ENCODE measurements around the gene ZNF821.

Gene ZNF821

GRCh38 chr16:71931001-71931400 is 47.0 kb upstream of the ZNF821 start:
- Histone ChIP-seq H3K4me3 (ENCODE audit: low read length, poor library complexity, severe bottlenecking) (no peak overlapping the region), H3K79me2 (ENCODE audit: insufficient read depth, low read length) (no peaks in the 10 kb centered on the region), H3K9ac (ENCODE audit: low read depth, low read length, poor library complexity, severe bottlenecking) (no peak overlapping the region), H3K4me2 (ENCODE audit: low read depth, low read length, poor library complexity, severe bottlenecking) (no peak overlapping the region), H3K36me3 (ENCODE audit: insufficient read depth, low read length) (peaks cover 78% of the 10 kb centered on the region), H4K20me1 (ENCODE audit: insufficient read depth, low read length, poor library complexity, severe bottlenecking) (peaks cover 23% of the 10 kb centered on the region), H3K9me2 (replicated peaks; ENCODE audit: low read depth, low read length) (no peaks in the 10 kb centered on the region), H2AFZ (ENCODE audit: low read length) (no peak overlapping the region), H3K4me1 (ENCODE audit: insufficient read depth, low read length, poor library complexity, severe bottlenecking) (no peaks in the 10 kb centered on the region), H3F3A (ENCODE audit: low read depth) (no peaks in the 10 kb centered on the region), H3K27me3 (ENCODE audit: insufficient read depth, low read length, poor library complexity, severe bottlenecking) (no peaks in the 10 kb centered on the region), H3K9me3 (ENCODE audit: insufficient read depth, low read depth, low read length) (no peaks in the 10 kb centered on the region)
- no peak for TF ChIP-seq EZH2phosphoT487 (IDR thresholded peaks at IDR 0.05; ENCODE audit: borderline replicate concordance)
- TF ChIP-seq CTCF (conservative IDR thresholded peaks at IDR 0.05; ENCODE audit: low read length), result no peak

GRCh38 chr16:71930013-71930563 is 46.1 kb upstream of the ZNF821 start:
- no peaks in the 10 kb centered on the region for H3K79me2 ChIP-seq (ENCODE audit: insufficient read depth, low read length)
- no peaks in the 10 kb centered on the region for H3K4me1 ChIP-seq (ENCODE audit: insufficient read depth, low read length, poor library complexity, severe bottlenecking)
- H3K9me2 ChIP-seq (replicated peaks; ENCODE audit: low read depth, low read length), result no peaks in the 10 kb centered on the region
- no peak overlapping the region for H3K9ac ChIP-seq (ENCODE audit: low read depth, low read length, poor library complexity, severe bottlenecking)
- no peaks in the 10 kb centered on the region for H3K27me3 ChIP-seq (ENCODE audit: insufficient read depth, low read length, poor library complexity, severe bottlenecking)
- H3K4me3 ChIP-seq (ENCODE audit: low read length, poor library complexity, severe bottlenecking), result no peak overlapping the region
- no peak for TF ChIP-seq CTCF (conservative IDR thresholded peaks at IDR 0.05; ENCODE audit: low read length)
- TF ChIP-seq EZH2phosphoT487 (IDR thresholded peaks at IDR 0.05; ENCODE audit: borderline replicate concordance), result no peak
- no peak overlapping the region for H3K4me2 ChIP-seq (ENCODE audit: low read depth, low read length, poor library complexity, severe bottlenecking)
- H3F3A ChIP-seq (ENCODE audit: low read depth), result no peaks in the 10 kb centered on the region
- peaks cover 23% of the 10 kb centered on the region for H4K20me1 ChIP-seq (ENCODE audit: insufficient read depth, low read length, poor library complexity, severe bottlenecking)
- peaks cover 86% of the 10 kb centered on the region for H3K36me3 ChIP-seq (ENCODE audit: insufficient read depth, low read length)
- H3K9me3 ChIP-seq (ENCODE audit: insufficient read depth, low read depth, low read length), result no peaks in the 10 kb centered on the region
- H2AFZ ChIP-seq (ENCODE audit: low read length), result no peak overlapping the region

DNA sequence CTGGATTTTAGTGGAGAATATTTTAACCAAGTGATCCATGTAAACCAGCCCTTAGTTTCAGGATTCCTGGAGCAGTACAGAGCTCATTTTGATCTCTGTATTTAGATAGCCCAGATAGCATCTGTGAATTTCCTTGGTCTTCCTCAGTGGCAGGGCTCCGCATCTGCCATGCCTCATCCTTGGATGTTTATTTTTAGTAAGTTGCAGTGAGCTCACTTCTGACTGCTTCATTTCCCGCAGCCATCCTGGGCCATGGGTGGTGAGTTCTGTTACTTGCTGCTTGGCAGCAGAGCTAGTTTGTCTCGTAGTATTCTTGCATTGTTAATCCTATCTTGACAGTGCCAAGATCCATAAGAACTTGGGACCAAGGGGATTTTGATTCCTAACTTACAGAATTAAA is 45.1 kb upstream of the ZNF821 start:
- Histone ChIP-seq H2AFZ (ENCODE audit: low read length) (no peak overlapping the region), H3K36me3 (ENCODE audit: insufficient read depth, low read length) (peaks cover 83% of the 10 kb centered on the region), H4K20me1 (ENCODE audit: insufficient read depth, low read length, poor library complexity, severe bottlenecking) (peaks cover 23% of the 10 kb centered on the region), H3F3A (ENCODE audit: low read depth) (no peaks in the 10 kb centered on the region), H3K4me3 (ENCODE audit: low read length, poor library complexity, severe bottlenecking) (no peak overlapping the region), H3K4me2 (ENCODE audit: low read depth, low read length, poor library complexity, severe bottlenecking) (no peak overlapping the region), H3K27me3 (ENCODE audit: insufficient read depth, low read length, poor library complexity, severe bottlenecking) (no peaks in the 10 kb centered on the region), H3K4me1 (ENCODE audit: insufficient read depth, low read length, poor library complexity, severe bottlenecking) (no peaks in the 10 kb centered on the region), H3K9me3 (ENCODE audit: insufficient read depth, low read depth, low read length) (no peaks in the 10 kb centered on the region), H3K79me2 (ENCODE audit: insufficient read depth, low read length) (no peaks in the 10 kb centered on the region), H3K9ac (ENCODE audit: low read depth, low read length, poor library complexity, severe bottlenecking) (no peak overlapping the region), H3K9me2 (replicated peaks; ENCODE audit: low read depth, low read length) (no peaks in the 10 kb centered on the region)
- TF ChIP-seq CTCF (conservative IDR thresholded peaks at IDR 0.05; ENCODE audit: low read length) (no peak), EZH2phosphoT487 (IDR thresholded peaks at IDR 0.05; ENCODE audit: borderline replicate concordance) (no peak)

Data from Loucy (cell line).